K562 (cell line): ENCODE results near the gene PRKCE. TPM values are rescaled to one million over a fixed set of nuclear protein-coding genes. Genes with fewer than 3 reads are reported as not detected.
A peak's percentile ranks its signal among the peaks of the same experiment; 100 is the strongest.

Experiments
- BHLHE40 ChIP-seq: IDR thresholded peaks from 2 replicates; pipeline ENCODE4 v1.6.1; 2011; ENCODE audit warnings: low read length, improper control_type of control experiment
- CHD1 ChIP-seq: fragments of 200-600 bp; sonication (generic); IDR thresholded peaks from one replicate; pipeline ENCODE4 v1.6.1; 2012; ENCODE audit warnings: mild to moderate bottlenecking, moderate library complexity, low read length, inconsistent platforms
- ETV5 ChIP-seq: sonication (generic); formaldehyde crosslinking; IDR thresholded peaks from 2 replicates; pipeline ENCODE4 v1.4.0; 2020; ENCODE audit warnings: low read depth, mild to moderate bottlenecking, missing genetic modification reagents
- FOXO4 ChIP-seq: fragments of 450-650 bp; formaldehyde crosslinking; IDR thresholded peaks from 2 replicates; pipeline ENCODE4 v1.4.0; 2020; ENCODE audit warnings: mild to moderate bottlenecking, moderate library complexity
- GABPA ChIP-seq: fragments of 200-800 bp; sonication (Bioruptor generic); conservative IDR thresholded peaks from 2 replicates; pipeline ENCODE4 v1.6.1; 2016; ENCODE audit warnings: low read depth, missing genetic modification characterization, missing compliant biosample characterization
- GABPB1 ChIP-seq: sonication (generic); formaldehyde crosslinking; IDR thresholded peaks from 2 replicates; pipeline ENCODE4 v1.8.0; 2022; ENCODE audit warnings: mild to moderate bottlenecking, missing genetic modification reagents
- HBP1 ChIP-seq: fragments of 450-650 bp; formaldehyde crosslinking; IDR thresholded peaks from 2 replicates; pipeline ENCODE4 v1.4.0; 2022; ENCODE audit warnings: missing genetic modification characterization
- MXI1 ChIP-seq: IDR thresholded peaks from 2 replicates; pipeline ENCODE4 v1.6.1; 2011; ENCODE audit warnings: low read depth, mild to moderate bottlenecking, improper control_type of control experiment, low read length
- MYBL2 ChIP-seq, 2 experiments: fragments of 450-650 bp in 1 of 2; sonication (generic) in 1 of 2; formaldehyde crosslinking in 1 of 2; IDR thresholded peaks; 2 replicates each; pipeline versions ENCODE4 v1.6.1 to v1.8.1; 2017 to 2022; ENCODE audit warnings: borderline replicate concordance in 1 of 2, inconsistent platforms in 1 of 2, low read depth in 1 of 2, mild to moderate bottlenecking in 1 of 2, missing genetic modification reagents in 1 of 2, moderate library complexity in 1 of 2
- NCOA4 ChIP-seq: fragments of 450-650 bp; IDR thresholded peaks from 2 replicates; pipeline ENCODE4 v1.6.1; 2018; ENCODE audit warnings: mild to moderate bottlenecking; ENCODE audit not compliant: partially characterized antibody
- PBX2 ChIP-seq, 2 experiments: IDR thresholded peaks in 1 of 2; conservative IDR thresholded peaks in 1 of 2; 2 replicates each; pipeline ENCODE4 v1.6.1; 2016; ENCODE audit warnings: low read depth in 2 of 2, mild to moderate bottlenecking in 1 of 2, missing compliant biosample characterization in 1 of 2, missing genetic modification characterization in 1 of 2, moderate library complexity in 1 of 2
- PHF21A ChIP-seq: fragments of 450-650 bp; IDR thresholded peaks from 2 replicates; pipeline ENCODE4 v1.6.1; 2017; ENCODE audit warnings: low read depth, borderline replicate concordance
- RBM14 ChIP-seq: fragments of 200-400 bp; formaldehyde crosslinking; IDR thresholded peaks from 2 replicates; pipeline ENCODE4 v1.6.1; 2018; ENCODE audit warnings: low read depth, mild to moderate bottlenecking, low read length, moderate library complexity, borderline replicate concordance; ENCODE audit not compliant: insufficient read depth
- RBM22 ChIP-seq: fragments of 200-400 bp; formaldehyde crosslinking; IDR thresholded peaks from 2 replicates; pipeline ENCODE4 v1.6.1; 2018; ENCODE audit warnings: low read length, low read depth; ENCODE audit not compliant: poor library complexity, severe bottlenecking
- ZBTB1 ChIP-seq: sonication (generic); formaldehyde crosslinking; IDR thresholded peaks from 2 replicates; pipeline ENCODE4 v1.8.1; 2023; ENCODE audit warnings: missing genetic modification reagents, low read depth, mild to moderate bottlenecking, borderline replicate concordance
- ZKSCAN3 ChIP-seq: fragments of 250-450 bp; sonication (Bioruptor Pico); IDR thresholded peaks from 2 replicates; pipeline ENCODE4 v1.4.0; 2020
- ZNF124 ChIP-seq: sonication (generic); formaldehyde crosslinking; IDR thresholded peaks from 2 replicates; pipeline ENCODE4 v1.8.1; 2022; ENCODE audit warnings: missing genetic modification reagents
- ZNF24 ChIP-seq: fragments of 450-650 bp; IDR thresholded peaks from 2 replicates; pipeline ENCODE4 v1.6.1; 2016
- polyA plus RNA-seq, 8 experiments: library from polyadenylated mRNA; depleted of rRNA in 4 of 8; stranded (reverse) in 5 of 8; unstranded in 3 of 8; fragments of >200 nt; fragmentation: Nextera tagmentation in 2 of 8; fragmentation: Illumina TruSeq in 1 of 8; extraction: Ambion mirVana in 2 of 8; extraction: Trizol in 1 of 8; gene quantifications; 2 replicates each; pipeline versions ENCODE4 v1.2.1 to v1.2.3, GENCODE V29; 2011 to 2014; ENCODE audit warnings: inconsistent platforms in 1 of 8, missing spikeins in 1 of 8
- total RNA-seq, 7 experiments: library from RNA; depleted of rRNA in 6 of 7; stranded (reverse); fragments of >200 nt in 6 of 7; fragmentation: Illumina TruSeq in 2 of 7; extraction: Trizol in 2 of 7; gene quantifications; 2 replicates each; pipeline versions ENCODE4 v1.2.1 to v1.2.3, GENCODE V29; 2011 to 2021; ENCODE audit warnings: low replicate concordance in 1 of 7

The PRKCE gene
- total and polyA plus RNA-seq, 9 of the 15 experiments (the other 6 are each of a cell fraction or from before 2014, with no cell fraction given) = 0.06 to 1.0 (median 0.22) TPM; not detected in 1

GRCh38 chr2:45611020-45611859 lies 40.2 kb upstream of the PRKCE start, which contains the start of gene SRBD1 (continued):
- TF ChIP-seq HBP1 (CRISPR knock-in tag) (no peak), NCOA4 (no peak), RBM14 (no peak), FOXO4 (no peak), ZNF124 (CRISPR knock-in tag) (no peak), PBX2 (CRISPR knock-in tag; IDR thresholded peaks at IDR 0.05; ENCODE audit: low read depth) (no peak), PBX2 (tag; conservative IDR thresholded peaks at IDR 0.05; ENCODE audit: low read depth) (peak; percentile 83), ZNF24 (no peak), MYBL2 (IDR thresholded peaks at IDR 0.05; ENCODE audit: low read depth) (peak; percentile 47; the same call in 1 of the 2 replicates), MYBL2 (CRISPR knock-in tag; IDR thresholded peaks at IDR 0.05; ENCODE audit: borderline replicate concordance) (no peak), ZBTB1 (CRISPR knock-in tag) (peak; percentile 90), CHD1 (no peak), ETV5 (CRISPR knock-in tag) (peak; percentile 75), ZKSCAN3 (CRISPR knock-in tag) (no peak), BHLHE40 (peak; percentile 77), MXI1 (0 out of 2 replicates have a peak, but pooled peaks have one; percentile 32), GABPA (tag) (peak; percentile 97), PHF21A (no peak), GABPB1 (CRISPR knock-in tag) (peak; percentile 93), RBM22 (peak; percentile 40)
